ENCODE data around the gene AQP5.

Gene AQP5

DNA sequence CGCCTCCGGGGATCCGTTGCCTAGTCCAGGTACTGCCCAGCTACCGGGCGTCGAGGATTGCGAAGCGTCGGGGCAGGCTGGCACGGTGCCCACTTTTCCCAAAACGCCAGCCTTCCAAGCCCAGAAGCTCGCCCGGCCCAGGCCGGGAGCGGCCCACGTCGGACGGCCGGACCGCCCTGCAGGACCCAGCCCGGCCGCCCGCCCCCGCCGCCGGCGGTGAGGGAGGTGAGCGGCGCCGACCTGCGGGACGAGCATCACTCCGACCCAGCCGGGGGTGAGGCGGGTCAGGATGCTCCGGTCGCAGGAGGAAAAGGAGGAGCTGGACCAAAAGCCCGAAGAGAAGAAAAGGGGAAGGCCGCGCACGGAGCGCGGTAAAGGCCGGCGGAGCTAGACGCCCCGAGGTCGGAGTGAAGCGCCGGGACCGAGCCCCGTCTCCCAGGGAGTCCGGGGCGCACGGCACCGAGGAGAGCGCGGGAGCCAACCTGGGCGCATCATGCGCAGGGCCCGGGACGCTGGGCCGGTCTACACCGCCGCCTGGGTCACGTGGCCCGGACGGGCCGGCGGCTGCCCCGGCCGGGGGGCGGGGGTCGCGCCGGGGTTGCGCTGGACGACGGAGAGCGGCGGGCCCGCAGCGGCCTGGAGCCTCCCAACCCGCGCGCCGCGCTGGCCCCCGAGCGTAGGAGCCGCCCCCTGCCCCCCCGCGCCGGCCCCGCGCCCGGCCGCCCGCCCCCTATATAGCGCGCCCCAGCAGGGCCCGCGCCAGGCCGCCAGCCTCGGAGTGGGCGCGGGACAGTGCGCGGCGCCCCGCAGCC is at the start of gene AQP5:
Gene AQP5 (plus strand): TSS at position 762 of the 812 bp plus-strand sequence. CDS start 146 bp downstream, outside the sequence.
- TF ChIP-seq, protein P1, sequence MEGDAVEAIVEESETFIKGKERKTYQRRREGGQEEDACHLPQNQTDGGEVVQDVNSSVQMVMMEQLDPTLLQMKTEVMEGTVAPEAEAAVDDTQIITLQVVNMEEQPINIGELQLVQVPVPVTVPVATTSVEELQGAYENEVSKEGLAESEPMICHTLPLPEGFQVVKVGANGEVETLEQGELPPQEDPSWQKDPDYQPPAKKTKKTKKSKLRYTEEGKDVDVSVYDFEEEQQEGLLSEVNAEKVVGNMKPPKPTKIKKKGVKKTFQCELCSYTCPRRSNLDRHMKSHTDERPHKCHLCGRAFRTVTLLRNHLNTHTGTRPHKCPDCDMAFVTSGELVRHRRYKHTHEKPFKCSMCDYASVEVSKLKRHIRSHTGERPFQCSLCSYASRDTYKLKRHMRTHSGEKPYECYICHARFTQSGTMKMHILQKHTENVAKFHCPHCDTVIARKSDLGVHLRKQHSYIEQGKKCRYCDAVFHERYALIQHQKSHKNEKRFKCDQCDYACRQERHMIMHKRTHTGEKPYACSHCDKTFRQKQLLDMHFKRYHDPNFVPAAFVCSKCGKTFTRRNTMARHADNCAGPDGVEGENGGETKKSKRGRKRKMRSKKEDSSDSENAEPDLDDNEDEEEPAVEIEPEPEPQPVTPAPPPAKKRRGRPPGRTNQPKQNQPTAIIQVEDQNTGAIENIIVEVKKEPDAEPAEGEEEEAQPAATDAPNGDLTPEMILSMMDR (IDR thresholded peaks at IDR 0.05; ENCODE audit: low read depth, low read length, missing control alignments) = no peak
- DNase-seq (ENCODE audit: extremely low read depth, low read depth) = no peak
- no peak within 1 kb of the TSS for H3K4me3 ChIP-seq (replicated peaks; ENCODE audit: low read depth, low read length)

DNA sequence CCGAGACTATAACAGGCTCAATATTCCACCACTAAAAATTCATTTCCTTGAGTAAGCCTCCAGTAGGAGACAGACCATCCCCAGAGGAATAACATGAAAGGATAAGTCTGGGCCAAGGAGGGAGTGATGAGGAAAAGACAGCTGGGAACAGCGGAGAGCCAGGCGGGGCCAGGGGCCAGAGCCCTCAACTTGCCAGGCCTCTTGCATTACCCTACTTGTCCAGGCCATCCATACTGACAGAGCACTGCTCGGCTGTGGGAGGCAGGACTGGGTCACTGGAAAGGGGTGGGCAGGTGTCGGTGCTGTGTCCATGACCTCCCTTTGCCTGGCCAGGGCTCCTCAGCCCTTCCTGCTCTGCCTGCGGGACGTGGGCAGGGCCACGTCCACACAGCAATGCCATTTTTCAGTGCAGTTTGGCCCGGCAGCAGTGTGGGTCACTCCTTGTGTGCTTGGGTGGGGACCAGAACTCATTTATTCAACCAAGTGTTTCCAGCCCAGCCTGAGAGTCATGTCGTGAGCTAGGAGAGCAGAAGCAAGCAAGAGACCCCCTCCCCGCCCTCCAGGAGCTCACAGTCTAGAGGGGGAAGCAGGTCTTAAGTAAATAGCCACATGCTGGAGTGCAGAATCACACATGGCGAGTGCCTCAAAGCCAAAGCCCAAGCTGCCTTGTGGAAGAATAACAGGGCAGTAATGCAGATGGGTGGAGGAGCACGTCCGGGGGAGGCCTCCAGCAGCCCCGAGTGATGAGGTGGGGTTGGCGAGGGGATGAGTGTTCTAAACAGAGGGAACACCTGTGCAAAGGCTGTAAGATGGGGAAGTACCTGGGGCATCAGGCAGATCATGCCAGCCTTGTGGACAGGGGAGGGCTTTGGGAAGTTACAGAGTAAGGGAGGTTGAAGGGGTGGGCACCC is 49.1 kb upstream of the AQP5 start:
- H3K4me3 ChIP-seq (replicated peaks; ENCODE audit: low read depth, low read length) = no peak overlapping the region
- no peak for DNase-seq (ENCODE audit: extremely low read depth, low read depth)

DNA sequence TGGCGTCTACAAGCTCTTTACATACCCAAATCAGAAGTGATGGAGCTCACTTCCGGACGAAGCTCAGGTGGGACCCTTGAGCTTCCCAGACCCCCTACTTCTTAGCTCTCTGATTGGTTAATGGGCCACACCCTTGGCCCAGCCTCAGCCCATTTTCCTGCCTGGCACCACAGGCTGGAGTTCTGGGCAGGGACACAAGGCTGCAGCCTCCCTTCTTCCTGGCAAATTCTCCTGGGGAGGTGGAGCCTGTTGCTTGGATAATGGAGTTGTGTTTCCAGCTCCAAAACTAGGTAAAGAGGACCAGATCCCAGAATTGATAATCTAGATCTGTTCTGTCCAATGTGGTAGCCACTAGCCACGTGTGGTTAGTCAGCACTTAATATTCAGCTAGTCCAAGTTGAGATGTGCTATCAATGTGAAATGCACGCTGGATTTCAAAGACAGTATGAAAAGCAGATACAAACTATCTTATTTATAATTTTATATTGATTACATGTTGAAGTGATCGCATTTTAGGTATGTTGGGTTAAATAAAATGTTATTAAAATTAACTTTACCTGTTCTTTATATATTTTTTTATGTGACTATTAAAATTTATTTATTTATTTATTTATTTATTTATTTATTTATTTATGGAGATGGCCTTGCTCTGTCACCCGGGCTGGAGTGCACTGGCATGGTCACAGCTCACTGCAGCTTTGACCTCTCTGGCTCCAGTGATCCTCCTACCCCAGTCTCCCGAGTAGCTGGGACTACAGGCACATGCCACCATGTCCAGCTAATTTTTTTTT is 45.3 kb upstream of the AQP5 start:
- TF ChIP-seq, protein P1 (IDR thresholded peaks at IDR 0.05; ENCODE audit: low read depth, low read length, missing control alignments) = no peak
- DNase-seq (ENCODE audit: extremely low read depth, low read depth) = no peak
- H3K4me3 ChIP-seq (replicated peaks; ENCODE audit: low read depth, low read length) = no peak overlapping the region

More for the DNA sequence above, 49.1 kb upstream of the AQP5 start:
- TF ChIP-seq, protein P1 (IDR thresholded peaks at IDR 0.05; ENCODE audit: low read depth, low read length, missing control alignments) = no peak

DNA sequence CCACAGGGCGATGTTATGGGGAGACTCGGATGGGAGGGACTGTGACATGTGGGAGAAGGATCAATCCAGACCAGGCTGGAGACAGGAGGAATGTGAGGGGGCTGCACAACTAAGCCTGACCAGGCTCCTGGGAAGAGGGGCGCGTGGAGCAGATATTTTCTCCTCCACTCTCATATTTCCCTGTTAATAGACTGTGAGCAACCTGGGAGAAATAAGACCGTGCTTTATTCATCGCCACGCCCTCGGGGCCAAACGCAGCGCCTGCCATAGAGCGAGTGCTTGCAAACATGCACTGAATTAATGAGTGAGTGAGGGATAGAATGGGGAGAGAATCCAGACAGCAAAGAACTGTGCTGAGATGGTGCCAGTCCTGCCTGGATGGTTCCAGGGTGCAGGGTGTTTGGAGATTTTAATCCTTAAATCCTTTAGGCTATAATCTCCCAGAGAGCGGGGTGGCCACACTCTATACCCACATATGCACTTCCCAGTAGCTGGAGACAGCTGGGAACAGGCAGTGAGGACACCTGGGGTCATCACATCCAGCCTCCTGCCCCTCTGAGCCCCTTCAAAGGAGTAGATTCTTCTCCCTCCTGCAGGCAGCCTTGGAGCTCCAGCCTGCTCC is 44.4 kb upstream of the AQP5 start:
- H3K4me3 ChIP-seq (replicated peaks; ENCODE audit: low read depth, low read length) = no peak overlapping the region
- DNase-seq (ENCODE audit: extremely low read depth, low read depth) = no peak
- TF ChIP-seq, protein P1 (IDR thresholded peaks at IDR 0.05; ENCODE audit: low read depth, low read length, missing control alignments) = no peak

DNA sequence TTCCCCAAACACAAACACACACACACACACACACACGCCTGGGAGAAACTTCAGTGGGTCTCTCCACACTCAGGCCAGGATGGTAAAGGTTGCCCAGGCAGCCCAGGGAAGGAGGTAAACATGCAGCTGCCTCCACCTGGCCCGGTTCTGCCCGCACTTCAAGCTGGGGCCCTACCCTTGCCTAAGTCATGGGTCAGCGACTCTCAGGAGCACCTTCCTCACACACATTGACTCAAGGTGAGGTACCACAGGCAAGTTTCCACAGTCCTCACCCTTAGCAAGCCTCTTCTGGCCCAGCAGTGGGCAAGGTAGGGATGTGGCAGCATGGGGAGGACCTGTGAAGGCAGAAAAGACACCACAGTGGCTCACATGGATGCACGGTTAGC is 43.9 kb upstream of the AQP5 start:
- no peak overlapping the region for H3K4me3 ChIP-seq (replicated peaks; ENCODE audit: low read depth, low read length)
- TF ChIP-seq, protein P1 (IDR thresholded peaks at IDR 0.05; ENCODE audit: low read depth, low read length, missing control alignments) = no peak
- DNase-seq (ENCODE audit: extremely low read depth, low read depth) = no peak
